C4-2B (cell line): ENCODE measurements around the gene MLLT10.
"Not testable (repeated sequence)": the region's sequence is repeated elsewhere in the genome, so short reads cannot be mapped to it uniquely, and the experiment has no call there.

ENCODE experiments used
- CTCF ChIP-seq: fragments of 450-650 bp; conservative IDR thresholded peaks from 2 replicates; pipeline ENCODE4 v1.5.1; 2017; ENCODE audit warnings: mild to moderate bottlenecking
- ZFX ChIP-seq: fragments of 450-650 bp; IDR thresholded peaks from 2 replicates; pipeline ENCODE4 v1.6.1; 2017

- TF ChIP-seq CTCF, ZFX: not testable (repeated sequence)
These were observed 25.0 kb downstream of the MLLT10 start for GRCh38 chr10:21558984-21559383.
